Right ventricle myocardium superior (tissue), 1 donor: ENCODE measurements around the gene PHOSPHO1. TPM values are rescaled to one million over a fixed set of nuclear protein-coding genes. Genes with fewer than 3 reads are reported as not detected.
"Not testable (repeated sequence)": the region's sequence is repeated elsewhere in the genome, so short reads cannot be mapped to it uniquely, and the experiment has no call there.

Experiments
- ATAC-seq: fragments of 200-7000 bp; cut with Tn5 transposase; one replicate; pipeline ENCODE4 v1.9.1; 2020; ENCODE audit warnings: mild to moderate bottlenecking; ENCODE audit not compliant: poor library complexity
- DNase-seq: peaks from one replicate; pipeline ENCODE4 v3.0.0-alpha.2; 2020
- intact Hi-C: fragments of 100-400 bp; cut with DNase I; formaldehyde crosslinking; loops from one replicate; pipeline ENCODE4 v1.11.2; 2022
- total RNA-seq: library from RNA; stranded (reverse); fragmentation: NEBNext Ultra II Directional; extraction: Animal tissue kit (Norgen Biotek cat#: 25700); gene quantifications from one replicate; pipeline ENCODE4 v1.2.1, GENCODE V29; 2021
- donor health status: DM: no; HTN: yes; CAD: no; lungs with severe emphysema.

The PHOSPHO1 gene
- total RNA-seq, 1 donor from 2014 or later = 0.22 TPM

DNA sequence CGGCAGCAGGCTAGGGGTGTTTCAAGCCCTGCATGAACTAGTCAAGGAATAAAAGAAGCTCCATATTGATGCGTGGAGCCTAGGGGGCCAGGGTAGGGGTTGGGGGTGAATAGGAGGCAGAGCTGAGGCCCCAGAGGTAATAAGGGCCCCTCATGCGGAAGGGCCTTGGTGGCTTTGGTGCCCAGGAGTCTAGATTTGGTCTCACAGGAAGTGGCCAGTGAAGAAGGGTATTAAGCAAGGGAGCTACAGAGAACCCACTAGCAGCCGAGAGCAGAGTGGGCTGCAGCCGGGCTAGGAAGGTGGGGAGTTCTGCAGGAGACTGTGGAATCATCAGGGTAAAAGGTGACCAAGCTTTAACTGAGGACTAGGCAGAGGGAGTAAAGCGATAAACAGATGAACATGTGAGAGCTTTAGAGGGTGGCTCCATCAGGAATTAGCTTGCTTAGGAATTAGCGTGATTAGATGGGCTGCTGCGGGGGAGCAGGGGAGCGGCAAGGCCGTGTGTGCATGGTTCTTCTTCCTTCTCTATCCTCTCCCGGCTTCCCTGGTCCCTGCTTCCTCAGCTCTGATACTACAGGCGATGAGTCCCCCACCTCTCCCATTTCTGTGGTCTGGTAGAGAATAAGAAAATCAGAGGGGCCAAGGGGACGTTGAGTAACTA lies 30.0 kb downstream of the PHOSPHO1 start:
- ATAC-seq (no peak), DNase-seq (no peak)
- intact Hi-C loops = no loop called here

DNA sequence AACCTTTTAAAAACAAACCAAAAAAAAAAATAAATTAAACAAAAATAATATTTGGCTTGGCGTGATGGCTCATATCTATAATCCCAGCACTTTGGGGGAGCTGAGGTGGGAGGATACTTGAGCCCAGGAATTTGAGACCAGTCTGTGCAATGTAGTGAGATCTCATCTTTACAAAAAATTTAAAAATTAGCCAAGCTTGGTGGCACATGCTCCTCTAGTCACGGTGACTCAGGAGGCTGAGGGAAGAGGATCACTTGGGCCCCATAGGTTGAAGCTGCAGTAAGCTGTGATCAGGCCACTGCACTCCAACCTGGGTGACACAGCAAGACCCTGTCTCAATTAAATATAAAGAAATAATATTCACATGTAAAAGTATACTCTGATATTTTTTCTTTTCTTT lies 32.4 kb downstream of the PHOSPHO1 start:
- DNase-seq = no peak
- no peak for ATAC-seq
- intact Hi-C loops = no loop called here

DNA sequence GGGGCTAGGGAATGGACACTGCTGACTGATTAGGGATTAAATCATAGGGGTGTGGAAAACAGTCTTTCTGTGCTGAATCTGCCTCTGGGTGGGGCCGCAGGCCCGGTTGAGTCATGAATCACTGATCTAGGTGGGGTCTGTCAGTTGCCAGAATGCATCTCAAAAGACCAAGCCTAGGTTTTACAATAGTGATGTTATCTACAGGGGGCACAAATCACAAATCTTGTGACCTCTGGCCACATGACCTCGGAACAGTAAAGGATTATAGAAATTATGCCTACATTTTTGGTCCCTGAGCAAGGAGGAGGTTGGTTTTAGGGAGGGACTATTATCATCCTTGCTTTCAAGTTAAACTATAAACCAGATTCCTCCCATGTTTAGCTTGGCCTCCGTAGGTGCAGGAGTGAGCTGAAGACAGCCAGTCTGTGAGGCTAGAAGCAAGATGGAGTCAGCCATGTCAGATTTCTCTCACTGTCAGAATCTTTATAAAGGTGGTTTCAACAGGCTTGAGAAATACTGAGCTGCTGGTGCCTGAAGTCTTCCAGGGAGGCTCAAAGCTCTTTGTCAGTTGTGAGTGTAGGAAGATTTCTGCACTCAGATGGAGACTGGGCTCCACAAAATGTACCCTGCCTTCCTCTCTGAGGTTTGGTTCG lies 33.1 kb downstream of the PHOSPHO1 start:
- intact Hi-C loops = no loop called here
- ATAC-seq (no peak), DNase-seq (no peak)

DNA sequence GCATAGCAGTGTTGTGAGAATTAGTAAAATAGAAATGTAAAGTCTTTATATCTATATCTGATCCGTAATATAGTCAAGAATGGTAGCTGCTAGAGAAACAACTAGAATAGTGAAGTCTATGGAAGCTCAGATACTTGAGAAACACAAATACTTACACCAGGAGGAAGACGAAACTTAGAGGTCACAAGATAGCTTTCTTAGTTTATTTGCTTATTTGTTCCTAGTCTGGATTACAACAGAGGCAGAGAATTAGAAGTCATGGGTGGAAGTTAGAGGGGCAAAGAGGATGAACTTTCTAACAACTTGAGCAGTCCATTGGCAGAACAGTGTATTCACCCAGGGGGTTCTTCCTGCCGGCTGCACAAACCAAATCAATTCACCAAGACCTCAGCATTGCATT lies 34.1 kb downstream of the PHOSPHO1 start:
- no peak for ATAC-seq
- intact Hi-C loops = no loop called here
- no peak for DNase-seq

DNA sequence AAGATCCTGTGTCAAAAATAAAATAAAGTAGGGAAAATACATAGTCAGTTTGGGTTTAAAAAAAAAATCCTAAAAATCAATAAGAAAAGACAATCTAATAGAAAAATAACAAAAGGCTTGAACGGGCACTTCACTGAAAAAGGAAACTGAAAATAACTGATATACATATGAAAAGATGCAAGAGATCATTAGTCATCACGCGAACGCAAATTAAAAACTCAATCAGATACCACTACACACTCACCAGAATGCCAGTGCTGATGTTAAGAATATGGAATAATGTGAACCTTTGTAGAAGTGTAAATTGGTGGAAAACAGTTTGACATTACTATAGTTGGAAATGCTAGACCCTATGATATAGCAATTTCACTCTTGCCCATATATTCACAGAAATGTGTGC lies 34.8 kb downstream of the PHOSPHO1 start:
- ATAC-seq (no peak), DNase-seq (no peak)
- intact Hi-C loops = no loop called here

DNA sequence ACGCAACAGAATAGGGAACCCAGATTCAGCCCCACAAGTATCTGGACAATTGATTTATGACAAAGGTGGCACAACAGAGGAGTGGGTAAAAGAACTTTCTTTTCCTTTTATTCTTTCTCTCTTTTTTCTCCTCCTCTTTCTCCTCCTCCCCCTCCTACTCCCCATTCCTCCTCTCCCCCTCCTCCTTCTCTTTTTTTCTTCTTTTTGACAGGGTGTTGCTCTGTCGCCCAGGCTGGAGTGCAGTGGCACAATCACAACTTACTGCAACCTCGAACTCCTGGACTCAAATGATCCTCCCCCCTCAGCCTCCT lies 36.3 kb downstream of the PHOSPHO1 start:
- no peak for ATAC-seq
- intact Hi-C loops = loop anchor here (5.0 kb wide), 1 partner anchor 33 kb away; no protein-coding TSS in a partner anchor
- no peak for DNase-seq

DNA sequence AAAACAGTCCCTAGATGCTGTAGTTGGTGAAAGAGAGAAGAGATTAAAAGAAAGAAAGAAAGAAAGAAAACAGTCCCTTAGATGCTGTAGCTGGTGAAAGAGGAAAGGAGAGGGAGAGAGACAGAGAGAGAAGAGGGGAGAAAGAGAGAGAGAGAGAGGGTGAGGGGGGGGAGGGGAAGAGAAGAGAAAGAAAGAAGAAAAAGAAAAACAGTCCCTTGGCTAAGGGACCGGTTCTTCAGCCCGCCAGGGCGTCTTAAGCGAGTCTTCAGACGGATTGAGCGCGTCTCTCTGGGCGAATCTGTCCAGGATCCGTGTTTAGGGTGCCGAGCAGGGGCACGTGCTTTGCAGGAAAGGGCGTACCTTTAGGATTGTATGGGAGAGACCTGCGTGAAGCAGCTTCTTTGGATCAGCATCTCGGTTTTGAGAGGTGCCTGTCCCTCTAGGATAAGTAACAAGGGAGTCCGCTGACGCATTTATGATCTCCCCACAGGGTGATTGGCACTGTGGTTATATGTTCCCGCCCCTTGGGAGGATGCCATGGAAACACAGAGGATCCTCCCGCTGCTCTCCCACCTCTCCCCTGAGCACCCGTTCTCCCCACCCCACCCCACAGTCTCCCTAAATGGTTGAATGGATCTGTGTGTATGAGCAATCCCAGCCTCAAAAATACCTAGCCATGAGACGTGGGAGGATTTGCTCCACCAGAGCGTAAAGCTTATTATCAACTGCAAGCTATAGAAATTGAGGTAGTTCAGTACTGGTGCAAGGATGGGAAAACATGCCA lies 36.9 kb downstream of the PHOSPHO1 start:
- ATAC-seq (no peak), DNase-seq (no peak)
- intact Hi-C loops = loop anchor here (5.0 kb wide), 1 partner anchor 34 kb away; no protein-coding TSS in a partner anchor

DNA sequence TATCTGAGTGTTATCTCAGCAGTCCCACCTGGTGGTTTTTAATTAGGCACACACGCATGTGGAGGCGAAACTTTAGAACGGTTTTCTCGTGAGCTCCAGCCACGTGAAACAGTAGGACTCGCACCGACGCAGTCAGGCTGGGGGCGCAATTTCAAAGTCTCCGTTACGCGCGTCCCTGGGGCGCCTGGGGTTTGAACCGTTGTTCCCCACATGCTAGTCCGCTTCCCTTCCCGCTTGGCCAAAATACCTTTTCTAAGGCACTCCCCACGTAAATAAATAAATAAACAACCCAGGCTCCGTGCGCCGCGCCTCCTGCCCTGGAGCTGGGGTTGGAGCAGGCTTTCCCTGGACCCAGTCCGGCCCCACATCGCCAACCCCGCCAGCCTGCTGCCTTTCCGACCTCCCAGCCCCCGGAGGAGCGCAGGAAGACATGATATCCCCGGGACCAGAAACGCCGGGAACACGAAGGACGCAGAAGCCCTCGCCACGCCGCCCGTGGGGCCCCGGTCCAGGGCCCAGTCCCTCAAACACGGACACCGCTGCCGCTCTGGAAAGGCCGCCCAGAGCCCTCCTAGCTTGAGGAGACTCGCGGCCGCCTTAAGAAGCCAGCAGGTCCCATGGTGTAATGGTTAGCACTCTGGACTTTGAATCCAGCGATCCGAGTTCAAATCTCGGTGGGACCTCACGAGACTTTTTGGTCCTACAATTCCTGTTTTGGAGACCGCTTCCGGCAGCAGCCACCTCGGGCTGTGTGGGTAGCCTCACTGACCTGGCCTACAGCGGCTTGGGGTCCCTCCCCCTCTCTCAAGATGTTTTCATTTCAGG lies 38.5 kb downstream of the PHOSPHO1 start:
- DNase-seq = peak; percentile 93
- intact Hi-C loops = loop anchor here (5.0 kb wide), 1 partner anchor 35 kb away; no protein-coding TSS in a partner anchor
- peak; percentile 93 for ATAC-seq

DNA sequence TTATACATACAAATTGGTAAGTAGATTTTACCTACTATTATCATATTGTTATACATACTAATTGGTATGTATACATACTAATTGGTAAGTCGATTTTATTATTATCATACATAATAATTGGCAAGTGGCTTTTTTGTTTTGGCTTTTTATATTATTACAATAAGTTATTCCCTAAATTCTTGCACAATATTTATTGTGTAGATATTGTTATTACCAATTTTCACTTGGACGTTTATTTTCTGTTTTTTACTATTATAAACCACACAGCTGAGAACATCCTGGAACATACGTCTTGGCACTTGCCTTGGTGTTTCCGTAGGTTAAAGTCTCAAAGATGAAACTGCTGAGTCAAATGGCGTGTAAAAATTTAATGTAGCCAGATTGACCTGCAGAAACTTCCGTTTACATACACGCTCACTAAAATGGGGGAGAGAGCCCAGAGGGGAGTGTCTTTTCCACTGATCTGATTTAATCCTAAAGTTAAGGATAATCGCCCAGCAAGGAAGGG lies 39.1 kb downstream of the PHOSPHO1 start:
- intact Hi-C loops = loop anchor here (5.0 kb wide), 1 partner anchor 36 kb away; no protein-coding TSS in a partner anchor
- DNase-seq = no peak
- no peak for ATAC-seq

DNA sequence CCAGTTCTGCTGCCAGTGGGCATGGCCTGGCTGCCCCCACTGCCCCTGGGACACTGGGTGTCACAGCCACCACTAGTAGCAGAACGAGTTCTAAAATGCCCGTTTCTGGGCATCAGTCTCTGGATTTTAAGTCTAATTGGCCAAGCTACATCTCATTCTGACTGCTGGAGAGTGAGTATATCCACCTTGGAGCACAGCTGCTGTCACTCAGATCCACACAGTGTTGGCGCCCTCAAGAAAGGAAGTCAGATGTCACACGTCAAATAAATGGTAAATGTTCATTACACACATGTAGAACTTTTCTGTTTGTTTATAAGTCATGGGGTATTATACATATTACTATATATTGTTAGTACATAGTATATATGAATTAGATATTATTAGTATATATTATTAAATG lies 39.7 kb downstream of the PHOSPHO1 start:
- DNase-seq = no peak
- intact Hi-C loops = loop anchor here (5.0 kb wide), 1 partner anchor 36 kb away; no protein-coding TSS in a partner anchor
- ATAC-seq = no peak

DNA sequence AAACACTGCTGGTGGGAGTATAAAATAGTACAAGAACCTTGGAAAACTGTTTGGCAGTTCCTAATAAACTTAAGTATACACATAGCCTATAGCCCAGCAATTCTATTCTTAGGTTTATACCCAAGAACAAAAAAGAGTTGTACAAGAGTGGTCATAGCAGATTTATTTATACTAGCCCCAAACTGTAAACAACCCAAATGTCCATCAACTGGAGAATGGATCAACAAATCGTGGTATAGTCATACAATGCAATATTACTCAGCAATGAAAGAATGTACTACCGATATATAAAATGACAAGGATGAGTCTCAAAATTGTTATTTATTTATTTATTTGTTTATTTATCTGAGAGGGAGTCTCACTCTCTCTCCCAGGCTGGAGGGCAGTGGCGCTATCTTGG lies 43.3 kb downstream of the PHOSPHO1 start:
- no peak for ATAC-seq
- DNase-seq = no peak
- intact Hi-C loops = loop anchor here (10.0 kb wide), 1 partner anchor 108 kb away; no protein-coding TSS in a partner anchor

DNA sequence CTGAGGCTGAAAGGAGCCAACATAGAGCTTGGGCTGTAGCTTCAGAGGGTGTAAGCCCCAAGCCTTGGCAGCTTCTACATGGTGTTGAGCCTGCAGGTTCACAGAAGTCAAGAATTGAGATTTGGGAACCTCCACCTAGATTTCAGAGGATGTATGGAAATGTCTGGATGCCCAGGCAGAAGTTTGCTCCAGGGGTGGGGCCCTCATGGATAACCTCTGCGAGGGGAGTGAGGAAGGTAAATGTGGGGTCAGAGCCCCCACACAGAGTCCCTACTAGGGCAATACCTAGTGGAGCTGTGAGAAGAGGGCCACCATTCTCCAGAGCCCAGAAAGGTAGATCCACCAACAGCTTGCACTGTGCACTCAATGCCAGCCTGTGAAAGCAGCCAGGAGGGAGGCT lies 45.2 kb downstream of the PHOSPHO1 start:
- not testable (repeated sequence) for DNase-seq, ATAC-seq
- intact Hi-C loops = loop anchor here (10.0 kb wide), 1 partner anchor 109 kb away; no protein-coding TSS in a partner anchor

DNA sequence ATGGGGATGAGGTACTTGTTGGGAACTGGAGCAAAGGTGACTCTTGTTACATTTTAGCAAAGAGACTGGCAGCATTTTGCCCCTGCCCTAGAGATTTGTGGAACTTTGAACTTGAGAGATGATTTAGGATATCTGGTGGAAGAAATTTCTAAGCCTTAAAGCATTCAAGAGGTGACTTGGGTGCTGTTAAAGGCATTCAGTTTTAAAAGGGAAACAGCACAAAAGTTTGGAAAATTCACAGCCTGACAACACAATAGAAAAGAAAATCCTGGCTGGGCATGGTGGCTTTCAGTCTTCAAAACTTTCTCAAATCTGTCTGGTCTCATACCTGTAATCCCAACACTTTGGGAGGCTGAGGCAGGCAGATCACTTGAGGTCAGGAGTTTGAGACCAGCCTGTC lies 46.1 kb downstream of the PHOSPHO1 start:
- DNase-seq, ATAC-seq: not testable (repeated sequence)
- intact Hi-C loops = loop anchor here (10.0 kb wide), 1 partner anchor 110 kb away; no protein-coding TSS in a partner anchor

DNA sequence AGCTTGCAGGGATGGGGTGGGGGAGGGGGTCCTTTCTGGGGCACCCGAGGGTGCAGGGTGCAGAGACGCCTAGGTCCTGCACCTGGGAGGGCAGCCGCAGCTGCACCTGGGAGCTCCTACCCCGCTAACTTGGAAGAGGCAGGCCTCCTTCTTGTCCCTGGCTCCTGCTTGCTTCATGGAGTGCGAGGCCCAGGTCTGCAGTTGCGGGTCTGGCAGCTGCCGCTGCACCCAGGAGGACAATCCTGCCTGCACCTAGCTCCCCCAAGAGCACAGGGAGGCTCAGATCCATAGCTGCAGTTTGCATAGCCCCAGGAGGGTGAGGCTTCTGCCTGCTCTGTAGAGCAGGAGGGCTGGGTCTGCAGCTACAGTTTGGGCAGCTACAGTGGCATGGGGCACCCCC lies 46.8 kb downstream of the PHOSPHO1 start:
- intact Hi-C loops = loop anchor here (10.0 kb wide), 1 partner anchor 111 kb away; no protein-coding TSS in a partner anchor
- DNase-seq (no peak), ATAC-seq (no peak)

DNA sequence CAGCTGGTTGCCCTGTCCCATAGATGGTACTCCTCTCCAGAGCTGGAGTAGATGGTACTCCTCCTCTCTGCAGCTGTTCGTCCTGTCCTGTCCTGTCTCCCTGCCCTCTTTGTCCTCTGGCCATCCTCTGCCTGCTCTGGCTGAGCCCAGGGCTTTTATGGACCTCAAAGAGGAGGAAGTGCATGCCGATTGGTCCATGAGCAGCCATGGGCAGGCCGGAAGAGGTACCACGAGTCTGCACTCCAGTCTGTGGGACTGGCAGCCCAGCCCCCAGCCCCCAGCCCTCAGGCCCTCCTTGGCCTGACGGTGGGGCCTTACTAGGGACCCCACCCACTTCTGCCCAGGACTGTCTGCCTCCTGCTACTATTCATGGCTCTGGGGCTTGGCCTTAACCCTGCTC lies 47.2 kb downstream of the PHOSPHO1 start:
- DNase-seq = no peak
- intact Hi-C loops = loop anchor here (10.0 kb wide), 1 partner anchor 111 kb away; no protein-coding TSS in a partner anchor
- ATAC-seq = no peak

DNA sequence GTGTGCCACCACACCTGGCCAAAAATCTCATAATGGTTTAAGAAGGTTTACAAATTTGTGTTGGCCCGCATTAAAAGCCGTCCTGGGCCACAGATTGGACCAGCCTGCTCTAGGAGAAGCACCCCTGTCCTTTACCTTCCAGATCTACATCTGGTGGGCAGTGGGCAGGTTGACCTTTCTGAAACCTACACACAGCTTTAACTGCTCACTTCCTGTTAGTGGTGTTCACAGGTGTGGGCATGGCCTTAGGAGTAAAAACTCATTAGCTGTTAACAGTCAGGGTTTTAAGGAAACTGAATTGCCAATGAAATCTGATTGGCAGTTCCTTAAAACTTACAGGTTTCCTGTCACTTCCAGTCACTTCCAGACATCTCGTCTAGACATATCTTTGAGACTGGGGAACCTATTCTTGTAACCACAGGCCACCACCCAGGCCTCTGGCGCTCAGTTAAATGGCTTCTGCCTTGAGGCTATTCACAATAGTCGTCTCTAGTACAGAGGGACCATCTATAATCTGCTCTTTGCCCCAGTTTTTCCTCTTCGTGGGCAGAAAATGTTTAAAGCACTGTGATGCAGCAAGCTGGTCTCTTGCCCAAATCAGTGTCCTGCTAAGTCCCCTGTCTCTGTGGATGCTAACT lies 49.5 kb downstream of the PHOSPHO1 start:
- no peak for DNase-seq
- intact Hi-C loops = loop anchor here (10.0 kb wide), 1 partner anchor 114 kb away; no protein-coding TSS in a partner anchor
- ATAC-seq = no peak

DNA sequence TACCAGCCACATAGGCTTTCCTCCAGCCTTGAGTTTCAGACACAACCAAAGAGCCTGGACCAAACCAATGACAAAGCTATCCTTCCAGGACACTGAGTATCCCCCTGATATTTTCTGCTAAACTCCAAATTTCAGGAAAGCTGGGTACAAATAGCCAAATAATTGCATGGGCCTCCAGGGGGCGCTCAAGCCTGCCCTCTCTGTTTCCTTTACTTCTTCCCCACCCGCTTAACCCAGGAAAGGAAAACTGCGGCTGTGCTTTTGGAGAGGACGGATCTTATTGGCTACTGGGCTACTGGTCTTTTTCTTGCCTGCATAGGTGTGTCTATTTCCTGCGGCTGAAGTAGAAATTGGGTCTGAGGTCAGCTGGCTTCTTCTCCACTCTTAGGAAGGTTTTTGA lies 50.3 kb downstream of the PHOSPHO1 start:
- peak; percentile 58 for ATAC-seq
- peak; percentile 82 for DNase-seq
- intact Hi-C loops = loop anchor here (10.0 kb wide), 1 partner anchor 114 kb away; no protein-coding TSS in a partner anchor

DNA sequence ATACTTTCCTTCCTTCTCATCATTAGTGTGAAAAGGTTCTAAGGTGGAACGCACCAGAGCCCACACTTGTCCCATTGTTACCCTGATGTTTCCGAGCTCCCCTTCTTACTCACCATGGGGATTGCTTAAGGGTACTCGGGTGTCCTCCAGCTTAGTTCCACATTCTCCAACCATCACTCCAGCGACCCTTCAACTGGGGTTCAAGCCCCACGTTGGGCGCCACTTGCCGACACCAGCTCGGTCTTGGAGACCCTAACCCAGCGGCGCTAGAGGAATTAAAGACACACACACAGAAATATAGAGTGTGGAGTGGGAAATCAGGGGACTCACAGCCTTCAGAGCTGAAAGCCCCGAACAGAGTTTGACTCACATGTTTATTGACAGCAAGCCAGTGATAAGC lies 54.6 kb downstream of the PHOSPHO1 start:
- ATAC-seq, intact Hi-C loops, DNase-seq: not testable (repeated sequence)
